ENCODE data around the gene FAM114A2. TPM values are rescaled to one million over a fixed set of nuclear protein-coding genes. Genes with fewer than 3 reads are reported as not detected.

The FAM114A2 gene
- total and polyA plus RNA-seq, 11 donors: 6.1 to 39.0 (median 33.4) TPM

DNA sequence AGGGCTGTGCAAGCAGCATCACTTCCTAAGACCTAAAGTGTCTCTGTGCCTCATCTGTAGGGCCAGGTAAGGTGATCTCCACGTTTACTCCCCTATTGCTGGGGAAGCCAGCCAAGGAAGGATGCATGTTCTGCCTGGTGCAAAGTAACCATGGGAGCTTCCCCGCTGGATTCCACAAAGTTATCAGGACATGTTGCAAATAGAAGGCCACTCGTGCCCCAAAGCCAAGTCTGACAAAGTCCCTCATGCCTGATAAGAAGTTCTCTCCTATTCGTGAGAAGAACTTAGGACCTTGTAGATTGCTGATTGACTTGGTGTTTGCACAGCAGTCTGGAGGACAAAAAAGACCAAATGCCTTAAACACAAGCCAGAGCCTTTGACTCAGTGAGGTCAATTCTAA, 81.5 kb downstream of the FAM114A2 start:
- no peak for ATAC-seq
- Histone ChIP-seq H3K27ac (no peak overlapping the region), H3K4me3 (no peak overlapping the region), H3K36me3 (no peaks in the 10 kb centered on the region), H3K4me1 (peaks cover 0 to 6% (median 0%) of the 10 kb centered on the region in 12 donors), H3K27me3 (no peaks in the 10 kb centered on the region), H3K9me3 (peaks cover 0 to 9% (median 0%) of the 10 kb centered on the region in 12 donors)
- intact Hi-C loops (cut with DNase I): no loop called here
- 46 to 59% (median 54%) methylated on average over 3 to 4 of the region's 4 CpGs for WGBS, 4 donors
- TF ChIP-seq, protein P1, sequence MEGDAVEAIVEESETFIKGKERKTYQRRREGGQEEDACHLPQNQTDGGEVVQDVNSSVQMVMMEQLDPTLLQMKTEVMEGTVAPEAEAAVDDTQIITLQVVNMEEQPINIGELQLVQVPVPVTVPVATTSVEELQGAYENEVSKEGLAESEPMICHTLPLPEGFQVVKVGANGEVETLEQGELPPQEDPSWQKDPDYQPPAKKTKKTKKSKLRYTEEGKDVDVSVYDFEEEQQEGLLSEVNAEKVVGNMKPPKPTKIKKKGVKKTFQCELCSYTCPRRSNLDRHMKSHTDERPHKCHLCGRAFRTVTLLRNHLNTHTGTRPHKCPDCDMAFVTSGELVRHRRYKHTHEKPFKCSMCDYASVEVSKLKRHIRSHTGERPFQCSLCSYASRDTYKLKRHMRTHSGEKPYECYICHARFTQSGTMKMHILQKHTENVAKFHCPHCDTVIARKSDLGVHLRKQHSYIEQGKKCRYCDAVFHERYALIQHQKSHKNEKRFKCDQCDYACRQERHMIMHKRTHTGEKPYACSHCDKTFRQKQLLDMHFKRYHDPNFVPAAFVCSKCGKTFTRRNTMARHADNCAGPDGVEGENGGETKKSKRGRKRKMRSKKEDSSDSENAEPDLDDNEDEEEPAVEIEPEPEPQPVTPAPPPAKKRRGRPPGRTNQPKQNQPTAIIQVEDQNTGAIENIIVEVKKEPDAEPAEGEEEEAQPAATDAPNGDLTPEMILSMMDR (IDR thresholded peaks at IDR 0.05): no peak
- TF ChIP-seq POLR2A (IDR thresholded peaks at IDR 0.05): no peak
- DNase-seq: no peak

DNA sequence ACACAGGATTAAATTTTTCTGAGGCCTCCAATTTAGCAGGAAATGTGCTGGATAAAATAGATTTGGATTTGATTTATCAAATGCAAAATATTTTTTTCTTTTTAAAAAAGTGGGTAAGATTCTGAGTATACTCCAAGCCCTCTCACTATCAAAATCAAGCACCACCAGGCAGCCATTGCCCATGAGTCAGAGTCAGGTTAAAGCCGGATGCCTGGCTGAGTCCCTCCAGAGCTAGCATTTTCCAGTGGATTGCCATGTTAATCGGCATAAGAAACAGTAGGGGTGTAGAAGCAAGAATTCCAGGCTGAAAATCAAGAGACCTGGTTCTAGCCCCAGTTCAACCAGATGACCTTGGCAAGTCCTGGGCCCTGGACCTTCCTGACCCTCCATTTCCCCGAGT, 85.3 kb downstream of the FAM114A2 start:
- ATAC-seq: no peak
- Histone ChIP-seq H3K27ac (peak overlapping the region in 4 of 12 donors; percentile 0 to 67 (median 58)), H3K36me3 (no peaks in the 10 kb centered on the region), H3K27me3 (no peaks in the 10 kb centered on the region), H3K4me1 (peaks cover 0 to 6% (median 0%) of the 10 kb centered on the region in 12 donors), H3K4me3 (no peak overlapping the region), H3K9me3 (peaks cover 0 to 9% (median 0%) of the 10 kb centered on the region in 12 donors)
- 80 to 85% (median 84%) methylated on average over 3 of the region's 3 CpGs for WGBS, 4 donors
- intact Hi-C loops (cut with DNase I): loop anchor here in 1 of 10 donors (5.0 kb wide), 1 partner anchor 51 kb away; no protein-coding TSS in a partner anchor
- no peak for DNase-seq
- TF ChIP-seq, protein P1 (IDR thresholded peaks at IDR 0.05): no peak
- TF ChIP-seq POLR2A (IDR thresholded peaks at IDR 0.05): no peak

DNA sequence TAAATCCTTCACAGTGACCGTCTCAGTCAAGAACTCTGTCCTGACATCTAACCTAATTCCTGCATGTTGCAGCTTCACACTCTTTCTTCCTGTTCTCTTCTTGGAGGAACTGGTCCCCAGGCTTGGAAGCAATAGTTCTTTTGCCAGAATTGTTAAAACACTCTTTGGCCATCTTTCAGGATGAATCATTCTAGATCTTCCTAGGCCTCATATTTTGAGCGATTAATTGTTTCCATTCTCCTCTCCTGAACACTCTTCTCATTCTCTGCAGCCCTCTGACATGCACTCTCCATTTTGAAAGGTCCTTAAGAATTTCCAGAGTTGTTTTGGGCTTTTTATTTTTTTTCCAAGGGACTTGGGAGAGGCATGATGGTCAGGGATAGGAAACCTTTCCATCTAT, 85.8 kb downstream of the FAM114A2 start:
- Histone ChIP-seq H3K4me1 (peaks cover 0 to 6% (median 0%) of the 10 kb centered on the region in 12 donors), H3K4me3 (no peak overlapping the region), H3K27me3 (no peaks in the 10 kb centered on the region), H3K36me3 (no peaks in the 10 kb centered on the region), H3K27ac (peak overlapping the region in 3 of 12 donors; percentile 56 to 67 (median 59)), H3K9me3 (peaks cover 0 to 9% (median 0%) of the 10 kb centered on the region in 12 donors)
- peak in 3 of 4 donors; percentile 29 to 44 (median 31) for ATAC-seq
- WGBS, 4 donors: 74 to 86% (median 75%) methylated on average over 2 of the region's 2 CpGs
- DNase-seq: no peak
- TF ChIP-seq, protein P1 (IDR thresholded peaks at IDR 0.05): no peak
- no peak for TF ChIP-seq POLR2A (IDR thresholded peaks at IDR 0.05)
- intact Hi-C loops (cut with DNase I): loop anchor here in 1 of 10 donors (5.0 kb wide), 1 partner anchor 51 kb away; no protein-coding TSS in a partner anchor

DNA sequence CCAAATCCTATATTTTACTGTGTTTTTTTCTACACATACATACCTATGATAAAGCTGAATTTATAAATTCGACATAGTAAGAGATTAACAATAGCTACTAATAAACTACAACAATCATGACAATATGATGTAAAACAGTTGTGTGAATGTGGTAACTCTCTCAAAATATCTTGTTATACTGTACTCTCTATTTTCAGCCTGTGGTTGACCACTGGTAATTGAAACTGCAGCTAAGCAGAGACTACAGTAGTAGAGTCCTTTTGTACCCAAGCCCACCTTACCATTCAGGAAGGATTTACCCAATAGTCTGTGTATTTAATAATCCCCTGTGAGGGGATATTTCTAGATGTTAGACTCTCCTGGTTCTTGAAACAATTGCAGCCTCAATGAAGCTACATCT, 86.7 kb downstream of the FAM114A2 start:
- Histone ChIP-seq H3K36me3 (no peaks in the 10 kb centered on the region), H3K4me3 (no peak overlapping the region), H3K9me3 (peaks cover 0 to 9% (median 0%) of the 10 kb centered on the region in 12 donors), H3K27me3 (no peaks in the 10 kb centered on the region), H3K4me1 (peaks cover 0 to 6% (median 0%) of the 10 kb centered on the region in 12 donors), H3K27ac (no peak overlapping the region)
- DNase-seq (no peak), ATAC-seq (no peak)
- intact Hi-C loops (cut with DNase I): loop anchor here in 1 of 10 donors (5.0 kb wide), 1 partner anchor 50 kb away; no protein-coding TSS in a partner anchor
- 90 to 94% (median 91%) methylated on average over 1 of the region's 1 CpG for WGBS, 4 donors
- TF ChIP-seq, protein P1 (IDR thresholded peaks at IDR 0.05): no peak
- no peak for TF ChIP-seq POLR2A (IDR thresholded peaks at IDR 0.05)

Data from heart left ventricle (tissue), 16 donors.